GM12878 (cell line): ENCODE measurements around the gene JCHAIN. TPM values are rescaled to one million over a fixed set of nuclear protein-coding genes. Genes with fewer than 3 reads are reported as not detected.
A peak's percentile ranks its signal among the peaks of the same experiment; 100 is the strongest.

Experiments used
- ATAC-seq: fragments of 200-7000 bp; cut with Tn5 transposase; 3 replicates; pipeline ENCODE4 v1.9.1; 2020; ENCODE audit warnings: mild to moderate bottlenecking, moderate library complexity
- BruUV-seq: library from RNA; stranded (reverse); fragments of 400-500 nt; replicated peaks from 2 replicates; lab custom pipeline; 2021; lab: Mats Ljungman, UMichigan
- CTCF ChIA-PET: fragments of 300-600 bp; sonication (Branson Sonifier 250); formaldehyde crosslinking; extraction: SDS; loops from one replicate; lab custom pipeline; 2021; ENCODE audit warnings: inconsistent platforms; lab: Yijun Ruan, JAX
- POLR2A ChIA-PET: fragments of 350-600 bp; formaldehyde crosslinking; extraction: SDS; loops from one replicate; lab custom pipeline; 2021; ENCODE audit warnings: inconsistent platforms; lab: Charles Lee
- RAD21 ChIA-PET: fragments of 300-600 bp; sonication (Branson Sonifier 250); formaldehyde crosslinking; loops from one replicate; lab custom pipeline; 2023; ENCODE audit warnings: antibody characterized with exemption; ENCODE audit not compliant: unreplicated experiment; lab: Charles Lee
- SMC1A ChIA-PET: fragments of 300-600 bp; sonication (Branson Sonifier 250); formaldehyde crosslinking; loops from one replicate; lab custom pipeline; 2023; ENCODE audit not compliant: unreplicated experiment, uncharacterized antibody; lab: Charles Lee
- DNase-seq: peaks from one replicate; pipeline ENCODE4 v3.0.0-alpha.2; 2011; ENCODE audit warnings: low read depth, low spot score
- FAIRE-seq: peaks from 3 replicates; lab custom pipeline; 2011; peaks lifted over from hg19 to GRCh38; lab: Jason Lieb, UNC
- H2AFZ ChIP-seq: 2 replicates; pipeline ENCODE4 v1.6.0; 2011; ENCODE audit warnings: low read depth, low read length, control low read depth; ENCODE audit not compliant: control insufficient read depth
- H3K27ac ChIP-seq: 2 replicates; pipeline ENCODE4 v1.5.1; 2011; ENCODE audit warnings: control low read depth; ENCODE audit not compliant: control insufficient read depth, insufficient read depth
- H3K27me3 ChIP-seq, 2 experiments: replicated peaks in 1 of 2; 2 replicates each; pipeline versions ENCODE4 v1.6.0 to v1.6.1; 2011; ENCODE audit warnings: low read length in 1 of 2; ENCODE audit not compliant: control insufficient read depth in 2 of 2, insufficient read depth in 2 of 2
- H3K36me3 ChIP-seq, 2 experiments: 2 replicates each; pipeline ENCODE4 v1.5.1; 2011; ENCODE audit warnings: low read length in 1 of 2; ENCODE audit not compliant: control insufficient read depth in 2 of 2, insufficient read depth in 2 of 2
- H3K4me1 ChIP-seq: 2 replicates; pipeline ENCODE4 v1.6.1; 2011; ENCODE audit warnings: mild to moderate bottlenecking, low read length, moderate library complexity, mixed read lengths; ENCODE audit not compliant: control insufficient read depth, insufficient read depth
- H3K4me2 ChIP-seq: 2 replicates; pipeline ENCODE4 v1.6.0; 2011; ENCODE audit warnings: control low read depth; ENCODE audit not compliant: control insufficient read depth, insufficient read depth
- H3K4me3 ChIP-seq: fragments of 200-600 bp; sonication (generic); 2 replicates; pipeline ENCODE4 v1.5.1; 2016
- H3K79me2 ChIP-seq: 2 replicates; pipeline ENCODE4 v1.6.0; 2011; ENCODE audit warnings: low read length; ENCODE audit not compliant: control insufficient read depth, insufficient read depth
- H3K9ac ChIP-seq: 2 replicates; pipeline ENCODE4 v1.8.0; 2011; ENCODE audit warnings: low read length, control low read depth, mixed read lengths; ENCODE audit not compliant: control insufficient read depth, insufficient read depth
- H3K9me3 ChIP-seq: replicated peaks from 3 replicates; pipeline ENCODE4 v1.5.1; 2011; ENCODE audit warnings: mild to moderate bottlenecking, low read length; ENCODE audit not compliant: control insufficient read depth, insufficient read depth
- H4K20me1 ChIP-seq: 2 replicates; pipeline ENCODE4 v1.6.0; 2011; ENCODE audit not compliant: control insufficient read depth, insufficient read depth
- ATF7 ChIP-seq: fragments of 450-650 bp; IDR thresholded peaks from 2 replicates; pipeline ENCODE4 v1.6.1; 2016; ENCODE audit warnings: low read depth, mild to moderate bottlenecking
- BACH1 ChIP-seq: fragments of 450-650 bp; IDR thresholded peaks from 2 replicates; pipeline ENCODE4 v1.6.1; 2017; ENCODE audit warnings: mild to moderate bottlenecking, borderline replicate concordance
- BHLHE40 ChIP-seq, 2 experiments: fragments of 450-650 bp in 1 of 2; IDR thresholded peaks; 2 replicates each; pipeline ENCODE4 v1.6.1; 2011 to 2017; ENCODE audit warnings: low read depth in 2 of 2, borderline replicate concordance in 1 of 2, improper control_type of control experiment in 1 of 2, low read length in 1 of 2, mild to moderate bottlenecking in 1 of 2
- BMI1 ChIP-seq: fragments of 450-650 bp; IDR thresholded peaks from 2 replicates; pipeline ENCODE4 v1.6.1; 2016; ENCODE audit warnings: mild to moderate bottlenecking, moderate library complexity, borderline replicate concordance
- BRCA1 ChIP-seq: IDR thresholded peaks from 2 replicates; pipeline ENCODE4 v1.6.1; 2011; ENCODE audit warnings: low read depth, low read length, improper control_type of control experiment
- CREM ChIP-seq: IDR thresholded peaks from 2 replicates; pipeline ENCODE4 v1.6.1; 2014; ENCODE audit warnings: antibody characterized with exemption, low read depth
- EED ChIP-seq: sonication (generic); IDR thresholded peaks from 2 replicates; pipeline ENCODE4 v1.6.1; 2016; ENCODE audit warnings: antibody characterized with exemption, low read depth
- GABPA ChIP-seq: IDR thresholded peaks from 2 replicates; pipeline ENCODE4 v1.6.1; 2014; ENCODE audit warnings: antibody characterized with exemption, low read depth, mild to moderate bottlenecking, inconsistent platforms
- IKZF1 ChIP-seq: fragments of 450-650 bp; conservative IDR thresholded peaks from 2 replicates; pipeline ENCODE4 v1.6.1; 2017; ENCODE audit warnings: antibody characterized with exemption, mild to moderate bottlenecking
- JUNB ChIP-seq: IDR thresholded peaks from 2 replicates; pipeline ENCODE4 v1.6.1; 2016; ENCODE audit warnings: antibody characterized with exemption, mild to moderate bottlenecking
- KLF5 ChIP-seq: fragments of 450-650 bp; IDR thresholded peaks from 2 replicates; pipeline ENCODE4 v1.6.1; 2014; ENCODE audit warnings: mild to moderate bottlenecking; ENCODE audit not compliant: partially characterized antibody
- MEF2A ChIP-seq: IDR thresholded peaks from 2 replicates; pipeline ENCODE4 v1.6.1; 2011; ENCODE audit warnings: low read depth, mild to moderate bottlenecking, low read length, moderate library complexity; ENCODE audit not compliant: insufficient read depth
- NFIC ChIP-seq: IDR thresholded peaks from 2 replicates; pipeline ENCODE4 v1.6.1; 2012; ENCODE audit warnings: low read depth, mild to moderate bottlenecking, inconsistent platforms, low read length, moderate library complexity
- NR2F1 ChIP-seq: fragments of 450-650 bp; conservative IDR thresholded peaks from 2 replicates; pipeline ENCODE4 v1.6.1; 2017; ENCODE audit warnings: mild to moderate bottlenecking
- RB1 ChIP-seq: fragments of 450-650 bp; formaldehyde crosslinking; IDR thresholded peaks from 2 replicates; pipeline ENCODE4 v1.6.1; 2017; ENCODE audit warnings: mild to moderate bottlenecking, borderline replicate concordance
- RBBP5 ChIP-seq: fragments of 200-600 bp; sonication (generic); conservative IDR thresholded peaks from 2 replicates; pipeline ENCODE4 v1.6.1; 2016
- RELA ChIP-seq: fragments of 450-650 bp; IDR thresholded peaks from 2 replicates; pipeline ENCODE4 v1.8.0; 2014; ENCODE audit warnings: borderline replicate concordance; ENCODE audit not compliant: partially characterized antibody
- RFX5 ChIP-seq: IDR thresholded peaks from 2 replicates; pipeline ENCODE4 v1.6.1; 2011; ENCODE audit warnings: low read depth, low read length, improper control_type of control experiment
- SMAD5 ChIP-seq: IDR thresholded peaks from 2 replicates; pipeline ENCODE4 v1.6.1; 2016; ENCODE audit warnings: antibody characterized with exemption, low read depth
- SP1 ChIP-seq: IDR thresholded peaks from one replicate; pipeline ENCODE4 v1.6.1; 2011; ENCODE audit warnings: low read depth, low read length
- WGBS: methylation state at CpG from one replicate; pipeline ENCODE4 v1.1.6; 2016; ENCODE audit warnings: low lambda C conversion rate; ENCODE audit not compliant: insufficient replicate concordance, insufficient coverage; ENCODE audit errors: missing lambda C conversion rate; 5-methylcytosine and 5-hydroxymethylcytosine counted together
- in situ Hi-C: fragments of 300-500 bp; cut with MboI; formaldehyde crosslinking; loops from 9 replicates; pipeline ENCODE4 v1.14.3; 2018; ENCODE audit warnings: mixed read lengths
- intact Hi-C: fragments of 100-400 bp; cut with micrococcal nuclease; formaldehyde crosslinking; loops from one replicate; pipeline ENCODE4 v1.14.2; 2022; ENCODE audit not compliant: unreplicated experiment
- polyA plus RNA-seq, 11 experiments: library from polyadenylated mRNA; depleted of rRNA in 4 of 11; unstranded in 6 of 11; stranded (reverse) in 5 of 11; fragments of >200 nt; fragmentation: Nextera tagmentation in 4 of 11; fragmentation: Illumina TruSeq in 1 of 11; extraction: Ambion mirVana in 4 of 11; extraction: Trizol in 1 of 11; gene quantifications; 1 replicate in 1 of 11; 2 replicates in 10 of 11; pipeline versions ENCODE4 v1.2.1 to v1.2.3, GENCODE V29; 2011 to 2016; ENCODE audit warnings: inconsistent platforms in 2 of 11, missing spikeins in 2 of 11, low read depth in 1 of 11
- total RNA-seq, 4 experiments: library from RNA; depleted of rRNA in 3 of 4; stranded (reverse); fragments of >200 nt in 3 of 4; fragmentation: Illumina TruSeq in 1 of 4; extraction: Trizol in 1 of 4; gene quantifications; 2 replicates each; pipeline versions ENCODE4 v1.2.1 to v1.2.3, GENCODE V29; 2013 to 2021
- TF ChIP-seq, protein P1 (sequence below): fragments of 450-650 bp; IDR thresholded peaks from 2 replicates; pipeline ENCODE4 v1.6.1; 2016; ENCODE audit warnings: mild to moderate bottlenecking

Gene JCHAIN
- total and polyA plus RNA-seq, 10 of the 15 experiments (the other 5 are each of a cell fraction or from before 2014, with no cell fraction given), result 188 to 1,045 (median 486) TPM

DNA sequence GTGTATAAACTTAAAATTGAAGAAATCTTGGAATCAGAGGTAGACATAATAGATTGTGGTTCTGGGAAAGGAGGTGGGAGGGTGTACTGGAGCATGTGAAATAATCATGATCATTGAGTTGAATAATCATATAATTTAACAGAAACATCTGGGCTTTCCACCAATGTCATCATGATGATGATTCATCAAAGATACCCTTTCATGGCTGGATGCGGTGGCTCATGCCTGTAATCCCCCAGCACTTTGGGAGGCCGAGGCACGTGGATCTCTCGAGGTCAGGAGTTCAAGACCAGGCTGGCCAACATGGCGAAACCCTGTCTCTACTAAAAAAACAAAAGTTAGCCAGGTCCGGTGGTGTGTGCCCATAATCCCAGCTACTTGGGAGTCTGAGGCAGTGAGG, 48.8 kb upstream of the JCHAIN start:
- 30% methylated on average over 6 of the region's 6 CpGs for WGBS
- POLR2A ChIA-PET, result interaction anchor here (0.6 to 1.6 kb wide), 8 partner anchors 9 to 115 kb away, joined by 3 to 6 read pairs (median 4); no protein-coding TSS in a partner anchor
- Histone ChIP-seq H3K9ac (no peak overlapping the region), H3K79me2 (no peaks in the 10 kb centered on the region; the same call in 1 of the 2 replicates), H3K4me2 (peak overlapping the region; percentile 89), H3K27me3 (no peaks in the 10 kb centered on the region), H3K27ac (peak overlapping the region; percentile 72), H3K9me3 (no peaks in the 10 kb centered on the region), H3K4me1 (peaks cover 33% of the 10 kb centered on the region), H3K4me3 (peak overlapping the region; percentile 13; the same call in 1 of the 2 replicates), H2AFZ (no peak overlapping the region; the same call in 1 of the 2 replicates), H3K36me3 (no peaks in the 10 kb centered on the region), H4K20me1 (no peaks in the 10 kb centered on the region)
- SMC1A ChIA-PET, result interaction anchor here (0.9 to 5.9 kb wide), 9 partner anchors 8 to 128 kb away, joined by 3 to 65 read pairs (median 4); no protein-coding TSS in a partner anchor
- ATAC-seq (peak; percentile 22), FAIRE-seq (no peak), DNase-seq (no peak)
- in situ Hi-C loops (no loop called here), intact Hi-C loops (no loop called here)
- CTCF ChIA-PET, result interaction anchor here (0.9 to 5.0 kb wide), 7 partner anchors 9 to 25 kb away, joined by 3 to 41 read pairs (median 5); no protein-coding TSS in a partner anchor
- TF ChIP-seq GABPA (no peak), RFX5 (no peak), SMAD5 (no peak), RBBP5 (no peak), EED (peak; percentile 25), ATF7 (peak; percentile 17; the same call in 1 of the 2 replicates), SP1 (no peak), CREM (0 out of 2 replicates have a peak, but pooled peaks have one; percentile 24), BACH1 (no peak), NFIC (peak; percentile 69; the same call in 1 of the 2 replicates), BMI1 (no peak), BHLHE40 (IDR thresholded peaks at IDR 0.05; ENCODE audit: borderline replicate concordance in 1 of 2, low read depth in 2 of 2, low read length in 1 of 2) (peak; percentile 33 to 81; a peak in 3 of 4 replicates), BRCA1 (no peak), IKZF1 (0 out of 2 replicates have a peak, but pooled peaks have one; percentile 20), RB1 (no peak), RELA (peak; percentile 30), NR2F1 (peak; percentile 11; the same call in 1 of the 2 replicates), MEF2A (no peak), JUNB (peak; percentile 42; the same call in 1 of the 2 replicates), KLF5 (no peak)
- TF ChIP-seq, protein P1, sequence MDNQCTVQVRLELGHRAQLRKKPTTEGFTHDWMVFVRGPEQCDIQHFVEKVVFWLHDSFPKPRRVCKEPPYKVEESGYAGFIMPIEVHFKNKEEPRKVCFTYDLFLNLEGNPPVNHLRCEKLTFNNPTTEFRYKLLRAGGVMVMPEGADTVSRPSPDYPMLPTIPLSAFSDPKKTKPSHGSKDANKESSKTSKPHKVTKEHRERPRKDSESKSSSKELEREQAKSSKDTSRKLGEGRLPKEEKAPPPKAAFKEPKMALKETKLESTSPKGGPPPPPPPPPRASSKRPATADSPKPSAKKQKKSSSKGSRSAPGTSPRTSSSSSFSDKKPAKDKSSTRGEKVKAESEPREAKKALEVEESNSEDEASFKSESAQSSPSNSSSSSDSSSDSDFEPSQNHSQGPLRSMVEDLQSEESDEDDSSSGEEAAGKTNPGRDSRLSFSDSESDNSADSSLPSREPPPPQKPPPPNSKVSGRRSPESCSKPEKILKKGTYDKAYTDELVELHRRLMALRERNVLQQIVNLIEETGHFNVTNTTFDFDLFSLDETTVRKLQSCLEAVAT, result peak; percentile 28; the same call in 1 of the 2 replicates
- BruUV-seq, result no TSS peak
- RAD21 ChIA-PET, result interaction anchor here (0.8 to 4.8 kb wide), 7 partner anchors 9 to 58 kb away, joined by 3 to 43 read pairs (median 5); no protein-coding TSS in a partner anchor
